ENCODE data around the gene ZNF507. TPM values are rescaled to one million over a fixed set of nuclear protein-coding genes. Genes with fewer than 3 reads are reported as not detected.

The ZNF507 gene
- total RNA-seq, 1 donor from 2014 or later = 22.4 TPM

DNA sequence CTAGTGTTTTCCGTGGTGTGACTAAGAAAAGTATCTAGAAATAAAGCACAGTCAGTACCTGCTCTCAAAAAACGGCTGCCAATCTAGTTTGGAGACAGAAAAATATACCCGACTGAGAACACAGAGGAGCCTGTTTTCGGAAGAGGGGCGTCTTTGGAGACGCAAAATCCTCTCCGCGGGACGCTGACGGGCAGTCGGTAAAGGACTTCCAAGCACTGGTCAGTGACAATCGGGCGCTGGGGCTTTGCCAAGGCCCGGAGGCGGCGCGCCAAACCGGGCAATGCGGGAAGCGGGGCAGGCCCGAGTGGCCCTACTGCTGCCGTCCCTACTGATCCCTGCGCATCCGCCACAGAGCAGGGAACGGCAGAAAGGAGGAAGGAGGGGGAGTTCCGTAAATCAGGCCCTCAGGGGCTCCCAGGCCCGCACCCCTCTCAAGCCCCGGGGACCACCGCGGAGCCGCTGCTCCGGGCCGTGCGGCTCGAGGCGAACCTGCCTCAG, 59.6 kb downstream of the ZNF507 start:
- Mint-ChIP-seq H3K4me3 (ENCODE audit: unreplicated experiment) (peak overlapping the region; percentile 83), H3K9me3 (ENCODE audit: unreplicated experiment) (no peaks in the 10 kb centered on the region), H3K27ac (ENCODE audit: unreplicated experiment) (peak overlapping the region; percentile 95), H3K27me3 (ENCODE audit: unreplicated experiment) (no peaks in the 10 kb centered on the region), H3K4me1 (ENCODE audit: unreplicated experiment) (peaks cover 30% of the 10 kb centered on the region), H3K36me3 (ENCODE audit: unreplicated experiment) (peaks cover 15% of the 10 kb centered on the region)
- DNase-seq (ENCODE audit: extremely low spot score, unreplicated experiment) = peak; percentile 90
- TF ChIP-seq, protein P1, sequence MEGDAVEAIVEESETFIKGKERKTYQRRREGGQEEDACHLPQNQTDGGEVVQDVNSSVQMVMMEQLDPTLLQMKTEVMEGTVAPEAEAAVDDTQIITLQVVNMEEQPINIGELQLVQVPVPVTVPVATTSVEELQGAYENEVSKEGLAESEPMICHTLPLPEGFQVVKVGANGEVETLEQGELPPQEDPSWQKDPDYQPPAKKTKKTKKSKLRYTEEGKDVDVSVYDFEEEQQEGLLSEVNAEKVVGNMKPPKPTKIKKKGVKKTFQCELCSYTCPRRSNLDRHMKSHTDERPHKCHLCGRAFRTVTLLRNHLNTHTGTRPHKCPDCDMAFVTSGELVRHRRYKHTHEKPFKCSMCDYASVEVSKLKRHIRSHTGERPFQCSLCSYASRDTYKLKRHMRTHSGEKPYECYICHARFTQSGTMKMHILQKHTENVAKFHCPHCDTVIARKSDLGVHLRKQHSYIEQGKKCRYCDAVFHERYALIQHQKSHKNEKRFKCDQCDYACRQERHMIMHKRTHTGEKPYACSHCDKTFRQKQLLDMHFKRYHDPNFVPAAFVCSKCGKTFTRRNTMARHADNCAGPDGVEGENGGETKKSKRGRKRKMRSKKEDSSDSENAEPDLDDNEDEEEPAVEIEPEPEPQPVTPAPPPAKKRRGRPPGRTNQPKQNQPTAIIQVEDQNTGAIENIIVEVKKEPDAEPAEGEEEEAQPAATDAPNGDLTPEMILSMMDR (IDR thresholded peaks at IDR 0.05) = no peak

DNA sequence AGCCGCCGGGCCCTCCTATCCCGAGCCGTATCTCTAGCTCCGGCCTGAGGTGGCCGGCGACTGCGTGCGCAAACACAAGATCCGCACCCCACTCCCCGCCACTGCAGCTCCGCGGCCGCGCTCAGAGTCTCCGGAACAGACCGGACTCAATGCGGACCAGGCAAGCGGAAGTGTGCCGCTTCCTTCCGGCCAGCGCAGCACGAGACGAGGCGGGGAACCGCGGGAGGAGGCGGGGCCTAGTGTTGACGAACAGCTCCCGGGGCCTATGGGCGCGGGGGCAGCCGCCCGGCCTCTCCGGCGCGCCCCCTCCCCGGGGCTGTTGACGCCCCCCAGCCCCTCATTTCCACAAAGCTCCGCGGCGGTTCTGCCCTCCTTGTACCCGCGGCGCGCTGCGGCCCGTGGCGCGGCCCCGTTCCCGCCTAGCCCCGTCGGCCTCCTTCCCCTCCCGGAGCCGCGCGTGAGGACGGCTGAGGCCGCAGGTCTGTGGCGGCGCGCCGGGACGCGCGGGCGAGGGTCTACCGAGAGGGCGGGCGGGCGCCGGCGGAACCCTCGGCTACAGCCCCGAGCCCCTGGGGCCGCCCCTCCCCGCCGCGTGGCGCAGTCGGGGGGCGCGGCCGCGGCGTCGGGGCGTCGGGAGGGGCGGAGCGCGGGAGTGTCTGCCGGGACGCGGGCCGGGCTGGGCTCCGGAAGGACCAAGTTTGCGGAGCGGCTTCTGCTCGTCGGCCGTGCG, 60.2 kb downstream of the ZNF507 start, which contains the start of gene DPY19L3:
Gene DPY19L3 (plus strand): TSS at position 340 of the 730 bp plus-strand sequence. CDS start 2,484 bp downstream, outside the sequence.
- Mint-ChIP-seq H3K27me3 (ENCODE audit: unreplicated experiment) (no peaks in the 10 kb centered on the region), H3K27ac (ENCODE audit: unreplicated experiment) (peak within 1 kb of the TSS; percentile 95), H3K4me1 (ENCODE audit: unreplicated experiment) (peaks cover 30% of the 10 kb centered on the region), H3K9me3 (ENCODE audit: unreplicated experiment) (no peaks in the 10 kb centered on the region), H3K4me3 (ENCODE audit: unreplicated experiment) (peak within 1 kb of the TSS; percentile 83), H3K36me3 (ENCODE audit: unreplicated experiment) (peaks cover 18% of the 10 kb centered on the region)
- TF ChIP-seq, protein P1 (IDR thresholded peaks at IDR 0.05) = no peak
- peak; percentile 98 for DNase-seq (ENCODE audit: extremely low spot score, unreplicated experiment)

DNA sequence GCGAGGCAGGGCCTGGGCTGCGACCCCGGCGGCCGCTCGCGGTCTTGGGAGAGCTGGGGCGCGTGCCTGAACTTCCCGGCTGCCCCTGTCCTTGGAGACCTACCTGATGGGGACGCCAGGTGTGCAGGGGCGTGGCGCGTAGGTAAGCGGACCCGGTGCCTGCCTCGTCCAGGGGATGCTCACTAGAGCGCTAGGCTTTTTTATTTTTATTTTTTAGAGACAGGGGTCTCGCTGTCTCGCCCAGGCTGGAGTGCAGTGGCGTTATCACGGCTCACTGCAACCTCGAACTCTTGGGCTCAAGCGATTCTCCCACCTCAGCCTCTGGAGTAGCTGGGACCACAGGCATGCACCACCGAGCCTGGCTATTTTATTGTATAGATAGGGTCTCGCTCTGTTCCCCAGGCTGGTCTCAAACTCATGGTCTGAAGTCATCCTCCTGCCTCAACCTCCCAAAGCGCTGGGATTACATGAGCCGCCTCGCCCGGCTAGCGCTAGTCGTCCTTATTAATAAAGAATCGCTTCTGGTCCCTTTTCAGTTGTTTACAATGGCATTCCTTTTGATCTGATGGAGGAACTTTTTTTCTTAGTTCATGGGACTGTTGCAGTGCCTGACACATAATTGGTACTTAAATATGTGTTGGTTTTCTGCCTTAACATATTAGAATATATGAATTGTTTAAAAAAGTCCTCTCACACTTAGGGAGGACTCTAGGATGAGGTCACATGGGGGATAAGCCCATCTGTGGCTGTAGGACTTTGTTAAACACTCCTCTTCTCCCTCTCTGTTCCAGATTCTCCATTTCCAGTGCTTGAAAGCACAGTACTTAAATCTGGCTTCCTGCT, 61.0 kb downstream of the ZNF507 start:
- Mint-ChIP-seq H3K36me3 (ENCODE audit: unreplicated experiment) (peaks cover 24% of the 10 kb centered on the region), H3K9me3 (ENCODE audit: unreplicated experiment) (no peaks in the 10 kb centered on the region), H3K4me1 (ENCODE audit: unreplicated experiment) (peaks cover 30% of the 10 kb centered on the region), H3K4me3 (ENCODE audit: unreplicated experiment) (peak overlapping the region; percentile 80), H3K27me3 (ENCODE audit: unreplicated experiment) (no peaks in the 10 kb centered on the region), H3K27ac (ENCODE audit: unreplicated experiment) (peak overlapping the region; percentile 83)
- TF ChIP-seq, protein P1 (IDR thresholded peaks at IDR 0.05) = no peak
- no peak for DNase-seq (ENCODE audit: extremely low spot score, unreplicated experiment)

DNA sequence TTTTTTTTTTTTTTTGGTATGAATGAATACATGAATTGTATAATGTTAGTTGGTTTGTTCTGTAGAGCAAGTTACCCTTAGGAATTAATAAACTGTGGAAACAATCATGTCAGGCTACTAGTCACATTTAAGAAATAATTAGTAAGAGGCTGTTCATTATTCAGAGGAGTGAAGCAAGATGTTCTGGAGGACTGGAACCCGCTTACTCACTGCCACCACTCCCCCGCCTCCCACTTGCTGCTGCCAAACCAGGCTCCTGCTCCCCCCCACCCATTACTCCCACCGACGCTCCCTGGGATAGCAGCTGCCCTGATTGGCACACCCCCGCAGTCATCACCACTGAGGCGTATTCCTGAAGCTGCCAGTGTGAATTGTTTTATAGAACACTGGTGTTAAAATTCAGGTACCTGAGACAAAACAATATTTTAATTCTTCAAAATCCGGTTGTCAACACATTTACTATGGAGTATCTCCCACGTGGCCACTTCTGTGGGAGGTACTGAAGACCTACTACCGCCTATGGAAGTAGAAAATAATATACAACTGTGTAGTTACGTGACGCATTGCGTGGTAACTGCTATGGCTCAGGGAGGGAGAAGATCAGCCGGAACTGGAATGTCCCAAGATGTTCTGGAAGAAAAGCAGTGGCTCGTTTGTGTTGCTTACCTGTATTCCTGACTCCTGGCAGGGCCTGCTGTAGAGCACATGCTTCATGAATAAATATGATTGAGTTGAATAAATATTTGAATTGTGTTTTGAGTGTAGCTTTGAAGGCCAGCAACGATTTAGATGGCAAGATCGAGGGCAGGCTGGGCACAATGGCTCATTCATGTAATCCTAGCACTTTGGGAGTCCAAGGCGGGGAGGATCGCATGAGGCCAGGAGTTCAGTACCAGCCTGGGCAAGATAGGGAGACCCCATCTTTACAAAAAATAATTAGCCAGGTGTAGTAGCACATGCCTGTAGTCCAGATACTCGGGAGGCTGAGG, 61.9 kb downstream of the ZNF507 start:
- DNase-seq (ENCODE audit: extremely low spot score, unreplicated experiment) = no peak
- peak overlapping the region; percentile 80 for H3K4me3 Mint-ChIP-seq (ENCODE audit: unreplicated experiment)
- peaks cover 26% of the 10 kb centered on the region for H3K36me3 Mint-ChIP-seq (ENCODE audit: unreplicated experiment)
- no peaks in the 10 kb centered on the region for H3K27me3 Mint-ChIP-seq (ENCODE audit: unreplicated experiment)
- TF ChIP-seq, protein P1 (IDR thresholded peaks at IDR 0.05) = no peak
- H3K4me1 Mint-ChIP-seq (ENCODE audit: unreplicated experiment) = peaks cover 30% of the 10 kb centered on the region
- peak overlapping the region; percentile 83 for H3K27ac Mint-ChIP-seq (ENCODE audit: unreplicated experiment)
- no peaks in the 10 kb centered on the region for H3K9me3 Mint-ChIP-seq (ENCODE audit: unreplicated experiment)
